Stimulated activated CD4-positive, alpha-beta T cell treated with anti-CD3 and anti-CD28 coated beads, Interleukin-12 subunit alpha, Interleukin-12 subunit beta, amount 100 ng/mL, for 24 hours (primary cell): ENCODE results near the gene SPSB1.
"Not testable (repeated sequence)": the region's sequence is repeated elsewhere in the genome, so short reads cannot be mapped to it uniquely, and the experiment has no call there.

Experiments used
- DNase-seq, 2 experiments: peaks; one replicate each; pipeline ENCODE4 v3.0.0-alpha.2; 2020; ENCODE audit warnings: low read depth in 2 of 2

Gene SPSB1

GRCh38 chr1:9363061-9363471 lies 70.4 kb downstream of the SPSB1 start:
- no peak for DNase-seq

GRCh38 chr1:9366298-9366697 lies 73.6 kb downstream of the SPSB1 start:
- no peak for DNase-seq

- DNase-seq, result no peak
These were observed 74.5 kb downstream of the SPSB1 start for GRCh38 chr1:9366943-9367780.

- DNase-seq, result no peak
These were observed 75.1 kb downstream of the SPSB1 start for GRCh38 chr1:9367806-9368205.

GRCh38 chr1:9368356-9368755 lies 75.7 kb downstream of the SPSB1 start:
- DNase-seq, result no peak

GRCh38 chr1:9369964-9370788 lies 77.5 kb downstream of the SPSB1 start:
- no peak for DNase-seq

GRCh38 chr1:9371391-9371935 lies 78.8 kb downstream of the SPSB1 start:
- DNase-seq, result no peak

- no peak for DNase-seq
These were observed 79.3 kb downstream of the SPSB1 start for GRCh38 chr1:9371951-9372350.

- no peak for DNase-seq
These were observed 80.9 kb downstream of the SPSB1 start for GRCh38 chr1:9373619-9374018.

- no peak for DNase-seq
These were observed 82.2 kb downstream of the SPSB1 start for GRCh38 chr1:9374748-9375341.

- no peak for DNase-seq
These were observed 83.2 kb downstream of the SPSB1 start for GRCh38 chr1:9375912-9376311.

- no peak for DNase-seq
These were observed 83.7 kb downstream of the SPSB1 start for GRCh38 chr1:9376430-9376829.

- no peak for DNase-seq
These were observed 84.2 kb downstream of the SPSB1 start for GRCh38 chr1:9376886-9377333.

- no peak for DNase-seq
These were observed 86.1 kb downstream of the SPSB1 start for GRCh38 chr1:9378801-9379200.

- DNase-seq, result no peak
These were observed 88.0 kb downstream of the SPSB1 start for GRCh38 chr1:9380711-9381110.

- no peak for DNase-seq
These were observed 90.2 kb downstream of the SPSB1 start for GRCh38 chr1:9382643-9383491.

- DNase-seq, result no peak
These were observed 91.4 kb downstream of the SPSB1 start for GRCh38 chr1:9384128-9384527.

- no peak for DNase-seq
These were observed 92.1 kb downstream of the SPSB1 start for GRCh38 chr1:9384751-9385245.

GRCh38 chr1:9385392-9385791 lies 92.7 kb downstream of the SPSB1 start:
- DNase-seq, result not testable (repeated sequence)

- DNase-seq, result no peak
These were observed 93.3 kb downstream of the SPSB1 start for GRCh38 chr1:9385801-9386573.
